Liver (tissue), 9 donors: Measurements from ENCODE around the gene TGIF2. TPM values are rescaled to one million over a fixed set of nuclear protein-coding genes. Genes with fewer than 3 reads are reported as not detected.

ENCODE experiments used
- DNase-seq: peaks from one replicate; pipeline ENCODE4 v3.0.0-alpha.2; 2017; ENCODE audit warnings: low spot score
- H3K27ac ChIP-seq, 2 donors: one replicate each; pipeline ENCODE4 v1.7.0; 2013; ENCODE audit warnings: inconsistent platforms in 2 of 2, low read length in 2 of 2, control low read depth in 1 of 2, low read depth in 1 of 2, mild to moderate bottlenecking in 1 of 2
- H3K27me3 ChIP-seq, 4 donors: one replicate each; pipeline versions ENCODE4 v1.6.1 to v1.7.0; 2013; ENCODE audit warnings: low read length in 3 of 4, inconsistent platforms in 1 of 4, mild to moderate bottlenecking in 1 of 4, moderate library complexity in 1 of 4; ENCODE audit not compliant: control insufficient read depth in 4 of 4, insufficient read depth in 4 of 4
- H3K36me3 ChIP-seq, 4 donors: one replicate each; pipeline versions ENCODE4 v1.6.1 to v1.7.0; 2013; ENCODE audit warnings: low read length in 3 of 4, mild to moderate bottlenecking in 3 of 4, low read depth in 1 of 4, moderate library complexity in 1 of 4; ENCODE audit not compliant: control insufficient read depth in 4 of 4, insufficient read depth in 3 of 4
- H3K4me1 ChIP-seq, 4 donors: one replicate each; pipeline versions ENCODE4 v1.6.1 to v1.7.0; 2013; ENCODE audit warnings: low read length in 3 of 4, mild to moderate bottlenecking in 3 of 4, moderate library complexity in 1 of 4; ENCODE audit not compliant: control insufficient read depth in 4 of 4, insufficient read depth in 4 of 4
- H3K4me3 ChIP-seq, 3 donors: one replicate each; pipeline versions ENCODE4 v1.6.1 to v1.7.0; 2013; ENCODE audit warnings: low read length in 3 of 3, control low read depth in 1 of 3, low read depth in 1 of 3, mild to moderate bottlenecking in 1 of 3
- H3K9ac ChIP-seq, 2 donors: one replicate each; pipeline ENCODE4 v1.7.0; 2013; ENCODE audit warnings: low read length in 2 of 2, mild to moderate bottlenecking in 2 of 2, moderate library complexity in 2 of 2, control low read depth in 1 of 2, low read depth in 1 of 2
- H3K9me3 ChIP-seq, 4 donors: one replicate each; pipeline versions ENCODE4 v1.6.1 to v1.7.0; 2013; ENCODE audit warnings: low read length in 3 of 4; ENCODE audit not compliant: control insufficient read depth in 4 of 4
- ATF3 ChIP-seq: IDR thresholded peaks from 2 replicates; pipeline ENCODE4 v1.6.1; 2016; ENCODE audit warnings: antibody characterized with exemption
- CTCF ChIP-seq: fragments of 150-350 bp; IDR thresholded peaks from 2 replicates; pipeline ENCODE4 v1.5.1; 2017; ENCODE audit warnings: improper control_type of control experiment, low read depth, low read length; ENCODE audit not compliant: missing input control
- EGR1 ChIP-seq, 2 donors: IDR thresholded peaks; 2 replicates each; pipeline ENCODE4 v1.6.1; 2016 to 2018; ENCODE audit warnings: antibody characterized with exemption in 2 of 2, low read depth in 2 of 2
- FOXA1 ChIP-seq: IDR thresholded peaks from 2 replicates; pipeline ENCODE4 v1.6.1; 2016; ENCODE audit warnings: antibody characterized with exemption
- FOXA2 ChIP-seq: IDR thresholded peaks from 2 replicates; pipeline ENCODE4 v1.6.1; 2016; ENCODE audit warnings: antibody characterized with exemption
- GABPA ChIP-seq, 2 donors: IDR thresholded peaks in 1 of 2; conservative IDR thresholded peaks in 1 of 2; 2 replicates each; pipeline ENCODE4 v1.6.1; 2016; ENCODE audit warnings: antibody characterized with exemption in 2 of 2, mild to moderate bottlenecking in 1 of 2, moderate library complexity in 1 of 2
- HNF4A ChIP-seq, 2 donors: conservative IDR thresholded peaks; 2 replicates each; pipeline ENCODE4 v1.6.1; 2016; ENCODE audit warnings: antibody characterized with exemption in 2 of 2, mild to moderate bottlenecking in 2 of 2
- HNF4G ChIP-seq: IDR thresholded peaks from 2 replicates; pipeline ENCODE4 v1.6.1; 2016; ENCODE audit warnings: antibody characterized with exemption
- JUND ChIP-seq, 2 donors: IDR thresholded peaks; 2 replicates each; pipeline ENCODE4 v1.6.1; 2016; ENCODE audit warnings: antibody characterized with exemption in 2 of 2
- MAX ChIP-seq: IDR thresholded peaks from 2 replicates; pipeline ENCODE4 v1.6.1; 2016; ENCODE audit warnings: antibody characterized with exemption
- RAD21 ChIP-seq, 2 donors: IDR thresholded peaks; 2 replicates each; pipeline ENCODE4 v1.6.1; 2016; ENCODE audit warnings: antibody characterized with exemption in 2 of 2, mild to moderate bottlenecking in 2 of 2
- REST ChIP-seq: IDR thresholded peaks from 2 replicates; pipeline ENCODE4 v1.6.1; 2016; ENCODE audit warnings: antibody characterized with exemption, mild to moderate bottlenecking
- RXRA ChIP-seq, 2 donors: IDR thresholded peaks; 2 replicates each; pipeline ENCODE4 v1.6.1; 2017 to 2018; ENCODE audit warnings: antibody characterized with exemption in 2 of 2, mild to moderate bottlenecking in 1 of 2
- SP1 ChIP-seq: IDR thresholded peaks from 2 replicates; pipeline ENCODE4 v1.6.1; 2018; ENCODE audit warnings: antibody characterized with exemption, mild to moderate bottlenecking
- TAF1 ChIP-seq: conservative IDR thresholded peaks from 2 replicates; pipeline ENCODE4 v1.6.1; 2016; ENCODE audit warnings: antibody characterized with exemption, mild to moderate bottlenecking
- YY1 ChIP-seq: IDR thresholded peaks from 2 replicates; pipeline ENCODE4 v1.6.1; 2016; ENCODE audit warnings: antibody characterized with exemption, mild to moderate bottlenecking
- WGBS: extraction: QIAGEN DNeasy Blood & Tissue Kit; methylation state at CpG from one replicate; pipeline ENCODE4 v1.1.7; 2013; 5-methylcytosine and 5-hydroxymethylcytosine counted together
- polyA plus RNA-seq, 2 donors: library from polyadenylated mRNA; stranded (reverse) in 1 of 2; unstranded in 1 of 2; fragments of 200-250 nt in 1 of 2; fragments of >200 nt in 1 of 2; fragmentation: Nextera tagmentation in 1 of 2; extraction: Ambion mirVana in 1 of 2; gene quantifications; one replicate each; pipeline versions ENCODE4 v1.2.1 to v1.2.3, GENCODE V29; 2013 to 2015
- total RNA-seq, 2 donors: library from RNA; depleted of rRNA; stranded (reverse); fragments of >200 nt; gene quantifications; one replicate each; pipeline ENCODE4 v1.2.3, GENCODE V29; 2014
- donor health status: healthy.
- donor health status: healthy.
- donor health status: healthy.
- donor health status: healthy.
- donor health status: healthy.

The TGIF2 gene
- total and polyA plus RNA-seq, 4 donors: 3.7 to 7.9 (median 4.3) TPM

GRCh38 chr20:36528875-36529417, 44.5 kb upstream of the TGIF2 start:
- no peak for DNase-seq
- no peak overlapping the region for H3K9ac ChIP-seq
- 91% methylated on average over 14 of the region's 14 CpGs for WGBS
- TF ChIP-seq GABPA (IDR thresholded peaks at IDR 0.05 in 1 of 2, conservative IDR thresholded peaks at IDR 0.05 in 1 of 2) (no peak), RXRA (IDR thresholded peaks at IDR 0.05) (no peak), MAX (no peak), REST (no peak), JUND (IDR thresholded peaks at IDR 0.05) (no peak), RAD21 (IDR thresholded peaks at IDR 0.05) (no peak), FOXA1 (no peak), ATF3 (no peak)
- H3K4me3 ChIP-seq: no peak overlapping the region
- H3K36me3 ChIP-seq: peaks cover 11 to 34% (median 22%) of the 10 kb centered on the region in 4 donors
- H3K4me1 ChIP-seq: no peaks in the 10 kb centered on the region
- H3K9me3 ChIP-seq: no peaks in the 10 kb centered on the region
- H3K27me3 ChIP-seq: no peaks in the 10 kb centered on the region
- H3K27ac ChIP-seq: no peak overlapping the region

- 94% methylated on average over 10 of the region's 10 CpGs for WGBS
- Histone ChIP-seq H3K36me3 (peaks cover under 1 to 8% (median 4%) of the 10 kb centered on the region in 4 donors), H3K27me3 (no peaks in the 10 kb centered on the region), H3K4me1 (no peaks in the 10 kb centered on the region), H3K4me3 (no peak overlapping the region), H3K9ac (no peak overlapping the region), H3K9me3 (no peaks in the 10 kb centered on the region), H3K27ac (no peak overlapping the region)
- no peak for DNase-seq
- TF ChIP-seq JUND (IDR thresholded peaks at IDR 0.05) (no peak), TAF1 (no peak), HNF4A (conservative IDR thresholded peaks at IDR 0.05) (no peak), FOXA2 (no peak), GABPA (IDR thresholded peaks at IDR 0.05 in 1 of 2, conservative IDR thresholded peaks at IDR 0.05 in 1 of 2) (no peak), YY1 (no peak), CTCF (no peak), HNF4G (no peak), EGR1 (IDR thresholded peaks at IDR 0.05; ENCODE audit: low read depth in 2 of 2) (no peak), REST (no peak), RXRA (IDR thresholded peaks at IDR 0.05) (no peak), MAX (no peak), ATF3 (no peak), SP1 (no peak), FOXA1 (no peak)
Measured at GRCh38 chr20:36532388-36532787, 41.0 kb upstream of the TGIF2 start.
